GM12878 (cell line): ENCODE data around the gene ZNF592. TPM values are rescaled to one million over a fixed set of nuclear protein-coding genes. Genes with fewer than 3 reads are reported as not detected.

ENCODE experiments used
- ATAC-seq: fragments of 200-7000 bp; cut with Tn5 transposase; 3 replicates; pipeline ENCODE4 v1.9.1; 2020; ENCODE audit warnings: mild to moderate bottlenecking, moderate library complexity
- BruUV-seq: library from RNA; stranded (reverse); fragments of 400-500 nt; replicated peaks from 2 replicates; lab custom pipeline; 2021; lab: Mats Ljungman, UMichigan
- CTCF ChIA-PET: fragments of 300-600 bp; sonication (Branson Sonifier 250); formaldehyde crosslinking; extraction: SDS; loops from one replicate; lab custom pipeline; 2021; ENCODE audit warnings: inconsistent platforms; lab: Yijun Ruan, JAX
- POLR2A ChIA-PET: fragments of 350-600 bp; formaldehyde crosslinking; extraction: SDS; loops from one replicate; lab custom pipeline; 2021; ENCODE audit warnings: inconsistent platforms; lab: Charles Lee
- RAD21 ChIA-PET: fragments of 300-600 bp; sonication (Branson Sonifier 250); formaldehyde crosslinking; loops from one replicate; lab custom pipeline; 2023; ENCODE audit warnings: antibody characterized with exemption; ENCODE audit not compliant: unreplicated experiment; lab: Charles Lee
- SMC1A ChIA-PET: fragments of 300-600 bp; sonication (Branson Sonifier 250); formaldehyde crosslinking; loops from one replicate; lab custom pipeline; 2023; ENCODE audit not compliant: unreplicated experiment, uncharacterized antibody; lab: Charles Lee
- DNase-seq: peaks from one replicate; pipeline ENCODE4 v3.0.0-alpha.2; 2011; ENCODE audit warnings: low read depth, low spot score
- FAIRE-seq: peaks from 3 replicates; lab custom pipeline; 2011; peaks lifted over from hg19 to GRCh38; lab: Jason Lieb, UNC
- H2AFZ ChIP-seq: 2 replicates; pipeline ENCODE4 v1.6.0; 2011; ENCODE audit warnings: low read depth, low read length, control low read depth; ENCODE audit not compliant: control insufficient read depth
- H3K27ac ChIP-seq: 2 replicates; pipeline ENCODE4 v1.5.1; 2011; ENCODE audit warnings: control low read depth; ENCODE audit not compliant: control insufficient read depth, insufficient read depth
- H3K27me3 ChIP-seq, 2 experiments: replicated peaks in 1 of 2; 2 replicates each; pipeline versions ENCODE4 v1.6.0 to v1.6.1; 2011; ENCODE audit warnings: low read length in 1 of 2; ENCODE audit not compliant: control insufficient read depth in 2 of 2, insufficient read depth in 2 of 2
- H3K36me3 ChIP-seq, 2 experiments: 2 replicates each; pipeline ENCODE4 v1.5.1; 2011; ENCODE audit warnings: low read length in 1 of 2; ENCODE audit not compliant: control insufficient read depth in 2 of 2, insufficient read depth in 2 of 2
- H3K4me1 ChIP-seq: 2 replicates; pipeline ENCODE4 v1.6.1; 2011; ENCODE audit warnings: mild to moderate bottlenecking, low read length, moderate library complexity, mixed read lengths; ENCODE audit not compliant: control insufficient read depth, insufficient read depth
- H3K4me2 ChIP-seq: 2 replicates; pipeline ENCODE4 v1.6.0; 2011; ENCODE audit warnings: control low read depth; ENCODE audit not compliant: control insufficient read depth, insufficient read depth
- H3K4me3 ChIP-seq: fragments of 200-600 bp; sonication (generic); 2 replicates; pipeline ENCODE4 v1.5.1; 2016
- H3K79me2 ChIP-seq: 2 replicates; pipeline ENCODE4 v1.6.0; 2011; ENCODE audit warnings: low read length; ENCODE audit not compliant: control insufficient read depth, insufficient read depth
- H3K9ac ChIP-seq: 2 replicates; pipeline ENCODE4 v1.8.0; 2011; ENCODE audit warnings: low read length, control low read depth, mixed read lengths; ENCODE audit not compliant: control insufficient read depth, insufficient read depth
- H3K9me3 ChIP-seq: replicated peaks from 3 replicates; pipeline ENCODE4 v1.5.1; 2011; ENCODE audit warnings: mild to moderate bottlenecking, low read length; ENCODE audit not compliant: control insufficient read depth, insufficient read depth
- H4K20me1 ChIP-seq: 2 replicates; pipeline ENCODE4 v1.6.0; 2011; ENCODE audit not compliant: control insufficient read depth, insufficient read depth
- BMI1 ChIP-seq: fragments of 450-650 bp; IDR thresholded peaks from 2 replicates; pipeline ENCODE4 v1.6.1; 2016; ENCODE audit warnings: mild to moderate bottlenecking, moderate library complexity, borderline replicate concordance
- CEBPB ChIP-seq, 2 experiments: fragments of 150-350 bp in 1 of 2; IDR thresholded peaks; 2 replicates each; pipeline ENCODE4 v1.6.1; 2012 to 2014; ENCODE audit warnings: low read depth in 2 of 2, low read length in 2 of 2, borderline replicate concordance in 1 of 2, inconsistent platforms in 1 of 2
- E2F8 ChIP-seq: fragments of 450-650 bp; IDR thresholded peaks from 2 replicates; pipeline ENCODE4 v1.6.1; 2018; ENCODE audit warnings: mild to moderate bottlenecking, low read depth, moderate library complexity; ENCODE audit not compliant: partially characterized antibody
- NFYA ChIP-seq: IDR thresholded peaks from 2 replicates; pipeline ENCODE4 v1.6.1; 2011; ENCODE audit warnings: low read depth, mild to moderate bottlenecking, low read length, improper control_type of control experiment, borderline replicate concordance
- NR2F1 ChIP-seq: fragments of 450-650 bp; conservative IDR thresholded peaks from 2 replicates; pipeline ENCODE4 v1.6.1; 2017; ENCODE audit warnings: mild to moderate bottlenecking
- NRF1 ChIP-seq: conservative IDR thresholded peaks from 2 replicates; pipeline ENCODE4 v1.6.1; 2011; ENCODE audit warnings: mild to moderate bottlenecking, low read depth, low read length, improper control_type of control experiment
- TAF1 ChIP-seq: IDR thresholded peaks from 2 replicates; pipeline ENCODE4 v1.6.1; 2011; ENCODE audit warnings: mild to moderate bottlenecking, low read depth, low read length, borderline replicate concordance
- TARDBP ChIP-seq: IDR thresholded peaks from 2 replicates; pipeline ENCODE4 v1.6.1; 2016; ENCODE audit warnings: borderline replicate concordance
- YY1 ChIP-seq: IDR thresholded peaks from 2 replicates; pipeline ENCODE4 v1.6.1; 2011; ENCODE audit warnings: low read depth, mild to moderate bottlenecking, low read length
- ZBTB11 ChIP-seq: fragments of 450-650 bp; formaldehyde crosslinking; IDR thresholded peaks from 2 replicates; pipeline ENCODE4 v1.5.0; 2022; ENCODE audit warnings: mild to moderate bottlenecking, missing genetic modification characterization
- ZNF592 ChIP-seq: fragments of 450-650 bp; IDR thresholded peaks from 2 replicates; pipeline ENCODE4 v1.6.1; 2017; ENCODE audit warnings: mild to moderate bottlenecking, moderate library complexity
- WGBS: methylation state at CpG from one replicate; pipeline ENCODE4 v1.1.6; 2016; ENCODE audit warnings: low lambda C conversion rate; ENCODE audit not compliant: insufficient replicate concordance, insufficient coverage; ENCODE audit errors: missing lambda C conversion rate; 5-methylcytosine and 5-hydroxymethylcytosine counted together
- in situ Hi-C: fragments of 300-500 bp; cut with MboI; formaldehyde crosslinking; loops from 9 replicates; pipeline ENCODE4 v1.14.3; 2018; ENCODE audit warnings: mixed read lengths
- intact Hi-C: fragments of 100-400 bp; cut with micrococcal nuclease; formaldehyde crosslinking; loops from one replicate; pipeline ENCODE4 v1.14.2; 2022; ENCODE audit not compliant: unreplicated experiment
- polyA plus RNA-seq, 11 experiments: library from polyadenylated mRNA; depleted of rRNA in 4 of 11; unstranded in 6 of 11; stranded (reverse) in 5 of 11; fragments of >200 nt; fragmentation: Nextera tagmentation in 4 of 11; fragmentation: Illumina TruSeq in 1 of 11; extraction: Ambion mirVana in 4 of 11; extraction: Trizol in 1 of 11; gene quantifications; 1 replicate in 1 of 11; 2 replicates in 10 of 11; pipeline versions ENCODE4 v1.2.1 to v1.2.3, GENCODE V29; 2011 to 2016; ENCODE audit warnings: inconsistent platforms in 2 of 11, missing spikeins in 2 of 11, low read depth in 1 of 11
- total RNA-seq, 4 experiments: library from RNA; depleted of rRNA in 3 of 4; stranded (reverse); fragments of >200 nt in 3 of 4; fragmentation: Illumina TruSeq in 1 of 4; extraction: Trizol in 1 of 4; gene quantifications; 2 replicates each; pipeline versions ENCODE4 v1.2.1 to v1.2.3, GENCODE V29; 2013 to 2021

Gene ZNF592
- total and polyA plus RNA-seq, 10 of the 15 experiments (the other 5 are each of a cell fraction or from before 2014, with no cell fraction given), result 0.95 to 23.7 (median 8.6) TPM

- 47% methylated on average over 14 of the region's 14 CpGs for WGBS
- H3K79me2 ChIP-seq, result no peaks in the 10 kb centered on the region
- ATAC-seq (no peak), FAIRE-seq (no peak), DNase-seq (no peak)
- intact Hi-C loops (no loop called here), in situ Hi-C loops (no loop called here)
- H3K4me1 ChIP-seq, result no peaks in the 10 kb centered on the region
- RAD21 ChIA-PET, result interaction anchor here (1.2 to 1.3 kb wide), 2 partner anchors 9 to 98 kb away, joined by 3 to 4 read pairs; no protein-coding TSS in a partner anchor
- POLR2A ChIA-PET, result no interaction called here
- no peaks in the 10 kb centered on the region for H3K9me3 ChIP-seq
- H3K4me3 ChIP-seq, result no peak overlapping the region
- no peak overlapping the region for H3K4me2 ChIP-seq
- SMC1A ChIA-PET, result interaction anchor here (1.3 to 1.6 kb wide), 3 partner anchors 8 to 17 kb away, joined by 3 to 5 read pairs (median 3); no protein-coding TSS in a partner anchor
- no peak overlapping the region for H3K27ac ChIP-seq
- no peaks in the 10 kb centered on the region for H3K36me3 ChIP-seq
- peaks cover 2 to 6% of the 10 kb centered on the region in 2 experiments; a peak in 3 of 4 replicates for H3K27me3 ChIP-seq
- H2AFZ ChIP-seq, result no peak overlapping the region
- H3K9ac ChIP-seq, result no peak overlapping the region
- no TSS peak for BruUV-seq
- CTCF ChIA-PET, result interaction anchor here (0.9 to 1.3 kb wide), 3 partner anchors 100 to 216 kb away, joined by 3 read pairs; no protein-coding TSS in a partner anchor
- H4K20me1 ChIP-seq, result no peaks in the 10 kb centered on the region
- TF ChIP-seq ZBTB11 (CRISPR knock-in tag), result no peak
- TF ChIP-seq E2F8, result no peak
- no peak for TF ChIP-seq TAF1
- no peak for TF ChIP-seq ZNF592
- TF ChIP-seq YY1, result no peak
- TF ChIP-seq TARDBP, result no peak
- TF ChIP-seq NRF1, result no peak
- TF ChIP-seq NFYA, result no peak
- TF ChIP-seq NR2F1, result no peak
- no peak for TF ChIP-seq CEBPB (IDR thresholded peaks at IDR 0.05; ENCODE audit: borderline replicate concordance in 1 of 2, low read depth in 2 of 2, low read length in 2 of 2)
- no peak for TF ChIP-seq BMI1
These were observed 79.9 kb downstream of the ZNF592 start for GRCh38 chr15:84828086-84828908.
